Gastroesophageal sphincter (tissue), 4 donors: ENCODE measurements around the gene LHX8. TPM values are rescaled to one million over a fixed set of nuclear protein-coding genes. Genes with fewer than 3 reads are reported as not detected.

Experiments used
- ATAC-seq: fragments of 150-250 bp; one replicate; pipeline ENCODE4 v1.9.1; 2016; ENCODE audit warnings: mild to moderate bottlenecking, moderate library complexity
- H3K27ac ChIP-seq, 4 donors: fragments of 200-600 bp; sonication (generic) in 3 of 4; 1 replicate in 3 of 4; 2 replicates in 1 of 4; pipeline ENCODE4 v1.5.1; 2016 to 2019
- H3K27me3 ChIP-seq: fragments of 200-600 bp; sonication (generic); one replicate; pipeline ENCODE4 v1.5.1; 2019
- H3K36me3 ChIP-seq, 2 donors: fragments of 200-600 bp; sonication (generic); one replicate each; pipeline ENCODE4 v1.5.1; 2019; ENCODE audit warnings: control low read depth in 1 of 2
- H3K4me1 ChIP-seq, 3 donors: fragments of 200-600 bp; sonication (generic); 1 replicate in 2 of 3; 2 replicates in 1 of 3; pipeline ENCODE4 v1.5.1; 2016 to 2019; ENCODE audit warnings: control low read depth in 2 of 3
- H3K4me3 ChIP-seq, 2 donors: fragments of 200-600 bp; sonication (generic); one replicate each; pipeline ENCODE4 v1.5.1; 2019; ENCODE audit warnings: mild to moderate bottlenecking in 1 of 2, moderate library complexity in 1 of 2
- H3K9me3 ChIP-seq, 3 donors: fragments of 200-600 bp; sonication (generic); one replicate each; pipeline ENCODE4 v1.5.1; 2017 to 2019; ENCODE audit warnings: control low read depth in 2 of 3
- CTCF ChIP-seq, 4 experiments: fragments of 200-600 bp in 2 of 4; fragments of 450-650 bp in 2 of 4; sonication (generic) in 1 of 4; IDR thresholded peaks; one replicate each; pipeline ENCODE4 v1.5.1; 2017 to 2019; ENCODE audit warnings: antibody characterized with exemption in 4 of 4, mild to moderate bottlenecking in 2 of 4, moderate library complexity in 2 of 4
- EP300 ChIP-seq: sonication (generic); formaldehyde crosslinking; IDR thresholded peaks from one replicate; pipeline ENCODE4 v1.6.1; 2017; ENCODE audit warnings: antibody characterized with exemption, mild to moderate bottlenecking
- POLR2A ChIP-seq, 2 donors: fragments of 450-650 bp; IDR thresholded peaks; one replicate each; pipeline ENCODE4 v1.6.1; 2017; ENCODE audit warnings: antibody characterized with exemption in 2 of 2, mild to moderate bottlenecking in 2 of 2, moderate library complexity in 1 of 2
- POLR2AphosphoS5 ChIP-seq: sonication (generic); formaldehyde crosslinking; IDR thresholded peaks from one replicate; pipeline ENCODE4 v1.6.1; 2017; ENCODE audit warnings: antibody characterized with exemption
- WGBS, 2 donors: methylation state at CpG; one replicate each; pipeline ENCODE4 v1.1.5; 2018; ENCODE audit warnings: low coverage in 1 of 2; 5-methylcytosine and 5-hydroxymethylcytosine counted together
- total RNA-seq, 4 donors: library from RNA; depleted of rRNA; stranded (reverse); fragments of >200 nt; gene quantifications; one replicate each; pipeline ENCODE4 v1.1.0, GENCODE V29; 2016

LHX8 gene
- total RNA-seq, 4 donors from 2014 or later = not detected

- no peaks in the 10 kb centered on the region for H3K4me1 ChIP-seq
- ATAC-seq = no peak
- no peaks in the 10 kb centered on the region for H3K36me3 ChIP-seq
- no peaks in the 10 kb centered on the region for H3K9me3 ChIP-seq
- no peaks in the 10 kb centered on the region for H3K27me3 ChIP-seq
- no peak overlapping the region for H3K4me3 ChIP-seq
- TF ChIP-seq POLR2A (IDR thresholded peaks at IDR 0.05) (no peak), EP300 (no peak), CTCF (IDR thresholded peaks at IDR 0.05) (no peak), POLR2AphosphoS5 (no peak)
- no peak overlapping the region for H3K27ac ChIP-seq
- 59 to 87% methylated on average over 4 of the region's 4 CpGs for WGBS, 2 donors
Observed at GRCh38 chr1:75166821-75167220, 32.6 kb downstream of the LHX8 start.

GRCh38 chr1:75170011-75170410 lies 35.8 kb downstream of the LHX8 start:
- TF ChIP-seq POLR2AphosphoS5 = no peak
- TF ChIP-seq CTCF (IDR thresholded peaks at IDR 0.05) = no peak
- 84 to 100% methylated on average over 2 of the region's 2 CpGs for WGBS, 2 donors
- Histone ChIP-seq H3K4me3 (no peak overlapping the region), H3K27me3 (no peaks in the 10 kb centered on the region), H3K4me1 (no peaks in the 10 kb centered on the region), H3K9me3 (no peaks in the 10 kb centered on the region), H3K27ac (no peak overlapping the region), H3K36me3 (no peaks in the 10 kb centered on the region)
- ATAC-seq = no peak

- TF ChIP-seq EP300 (no peak), CTCF (IDR thresholded peaks at IDR 0.05) (no peak), POLR2AphosphoS5 (no peak), POLR2A (IDR thresholded peaks at IDR 0.05) (no peak)
- peaks cover 0 to 5% (median 0%) of the 10 kb centered on the region in 3 donors for H3K9me3 ChIP-seq
- H3K36me3 ChIP-seq = no peaks in the 10 kb centered on the region
- WGBS, 2 donors = 31 to 53% methylated on average over 2 of the region's 2 CpGs
- no peaks in the 10 kb centered on the region for H3K4me1 ChIP-seq
- no peak for ATAC-seq
- no peak overlapping the region for H3K27ac ChIP-seq
- no peaks in the 10 kb centered on the region for H3K27me3 ChIP-seq
- H3K4me3 ChIP-seq = no peak overlapping the region
Observed at GRCh38 chr1:75170981-75171380, 36.8 kb downstream of the LHX8 start.

- Histone ChIP-seq H3K4me1 (no peaks in the 10 kb centered on the region), H3K9me3 (peaks cover 0 to 7% (median 0%) of the 10 kb centered on the region in 3 donors), H3K36me3 (no peaks in the 10 kb centered on the region), H3K27me3 (no peaks in the 10 kb centered on the region), H3K4me3 (no peak overlapping the region), H3K27ac (no peak overlapping the region)
- no peak for TF ChIP-seq EP300
- no peak for TF ChIP-seq POLR2AphosphoS5
- WGBS, 2 donors = 40 to 63% methylated on average over 1 of the region's 1 CpG
- ATAC-seq = no peak
Observed at GRCh38 chr1:75171876-75172275, 37.7 kb downstream of the LHX8 start.

- no peak for TF ChIP-seq CTCF (IDR thresholded peaks at IDR 0.05)
- TF ChIP-seq POLR2A (IDR thresholded peaks at IDR 0.05) = no peak
- no peak for TF ChIP-seq EP300
- TF ChIP-seq POLR2AphosphoS5 = no peak
- WGBS, 2 donors = 29 to 32% methylated on average over 1 of the region's 1 CpG
- ATAC-seq = peak; percentile 57
Observed at GRCh38 chr1:75172556-75172955, 38.4 kb downstream of the LHX8 start.

More at GRCh38 chr1:75172556-75172955, 38.4 kb downstream of the LHX8 start:
- no peak overlapping the region for H3K4me3 ChIP-seq
- H3K36me3 ChIP-seq = no peaks in the 10 kb centered on the region
- no peaks in the 10 kb centered on the region for H3K4me1 ChIP-seq
- H3K27ac ChIP-seq = no peak overlapping the region
- no peaks in the 10 kb centered on the region for H3K27me3 ChIP-seq
- peaks cover 0 to 7% (median 0%) of the 10 kb centered on the region in 3 donors for H3K9me3 ChIP-seq
